Esophagus muscularis mucosa (tissue), 4 donors: ENCODE data around the gene TIGD7. TPM values are rescaled to one million over a fixed set of nuclear protein-coding genes. Genes with fewer than 3 reads are reported as not detected.

ENCODE experiments used
- DNase-seq: peaks from one replicate; pipeline ENCODE4 v3.0.0-alpha.2; 2017; ENCODE audit errors: extremely low spot score
- H3K27ac ChIP-seq, 4 donors: fragments of 200-600 bp; sonication (generic); replicated peaks in 1 of 4; 1 replicate in 3 of 4; 2 replicates in 1 of 4; pipeline ENCODE4 v1.5.1; 2016 to 2019; ENCODE audit warnings: mild to moderate bottlenecking in 1 of 4
- H3K27me3 ChIP-seq, 4 donors: fragments of 200-600 bp; sonication (generic); one replicate each; pipeline versions ENCODE4 v1.5.1 to v1.6.0; 2016 to 2019
- H3K36me3 ChIP-seq, 4 donors: fragments of 200-600 bp; sonication (generic); one replicate each; pipeline ENCODE4 v1.5.1; 2016 to 2019
- H3K4me1 ChIP-seq, 4 donors: fragments of 200-600 bp; sonication (generic); one replicate each; pipeline ENCODE4 v1.5.1; 2016 to 2019
- H3K4me3 ChIP-seq, 4 donors: fragments of 200-600 bp; sonication (generic); 1 replicate in 2 of 4; 2 replicates in 2 of 4; pipeline ENCODE4 v1.5.1; 2016 to 2019; ENCODE audit warnings: mild to moderate bottlenecking in 4 of 4, moderate library complexity in 1 of 4
- H3K9me3 ChIP-seq, 4 donors: fragments of 200-600 bp; sonication (generic); 1 replicate in 3 of 4; 2 replicates in 1 of 4; pipeline ENCODE4 v1.5.1; 2016 to 2019
- CTCF ChIP-seq, 3 experiments: fragments of 200-600 bp in 2 of 3; fragments of 450-650 bp in 1 of 3; sonication (generic) in 2 of 3; IDR thresholded peaks; one replicate each; pipeline ENCODE4 v1.5.1; 2017 to 2019; ENCODE audit warnings: antibody characterized with exemption in 3 of 3, mild to moderate bottlenecking in 2 of 3, moderate library complexity in 1 of 3
- EP300 ChIP-seq: sonication (generic); formaldehyde crosslinking; IDR thresholded peaks from one replicate; pipeline ENCODE4 v1.6.1; 2017; ENCODE audit warnings: antibody characterized with exemption
- POLR2A ChIP-seq: fragments of 450-650 bp; IDR thresholded peaks from one replicate; pipeline ENCODE4 v1.6.1; 2017; ENCODE audit warnings: antibody characterized with exemption, moderate library complexity, mild to moderate bottlenecking, low read depth
- POLR2AphosphoS5 ChIP-seq, 2 donors: sonication (generic); formaldehyde crosslinking; IDR thresholded peaks; one replicate each; pipeline ENCODE4 v1.6.1; 2017; ENCODE audit warnings: antibody characterized with exemption in 2 of 2
- WGBS: methylation state at CpG from one replicate; pipeline ENCODE4 v1.1.5; 2018; 5-methylcytosine and 5-hydroxymethylcytosine counted together
- intact Hi-C: fragments of 100-400 bp; cut with DNase I; formaldehyde crosslinking; loops from one replicate; pipeline ENCODE4 v1.15.1; 2023
- total RNA-seq, 4 donors: library from RNA; depleted of rRNA; stranded (reverse); fragments of >200 nt; gene quantifications; one replicate each; pipeline versions ENCODE4 v1.1.0 to v1.2.1, GENCODE V29; 2016

Gene TIGD7
- total RNA-seq, 4 donors from 2014 or later = 4.6 to 8.3 (median 7.6) TPM

- Histone ChIP-seq H3K4me3 (no peak overlapping the region), H3K27me3 (no peaks in the 10 kb centered on the region), H3K9me3 (no peaks in the 10 kb centered on the region), H3K27ac (no peak overlapping the region), H3K36me3 (no peaks in the 10 kb centered on the region), H3K4me1 (no peaks in the 10 kb centered on the region)
- intact Hi-C loops = no loop called here
- TF ChIP-seq EP300 = no peak
- no peak for TF ChIP-seq POLR2AphosphoS5 (IDR thresholded peaks at IDR 0.05)
- no peak for TF ChIP-seq CTCF (IDR thresholded peaks at IDR 0.05)
- TF ChIP-seq POLR2A = no peak
- WGBS = 58% methylated on average over 2 of the region's 2 CpGs
- no peak for DNase-seq
Observed at GRCh38 chr16:3346041-3346440, 40.8 kb upstream of the TIGD7 start.

GRCh38 chr16:3328643-3329042 is 23.4 kb upstream of the TIGD7 start:
- no peaks in the 10 kb centered on the region for H3K27me3 ChIP-seq
- intact Hi-C loops = no loop called here
- no peaks in the 10 kb centered on the region for H3K36me3 ChIP-seq
- no peaks in the 10 kb centered on the region for H3K4me1 ChIP-seq
- WGBS = 47% methylated on average over 2 of the region's 2 CpGs
- H3K27ac ChIP-seq = no peak overlapping the region
- H3K9me3 ChIP-seq = peaks cover 0 to 28% (median 18%) of the 10 kb centered on the region in 4 donors
- no peak overlapping the region for H3K4me3 ChIP-seq
- no peak for DNase-seq
- TF ChIP-seq POLR2AphosphoS5 (IDR thresholded peaks at IDR 0.05) (no peak), EP300 (no peak), POLR2A (no peak), CTCF (IDR thresholded peaks at IDR 0.05) (no peak)

DNA sequence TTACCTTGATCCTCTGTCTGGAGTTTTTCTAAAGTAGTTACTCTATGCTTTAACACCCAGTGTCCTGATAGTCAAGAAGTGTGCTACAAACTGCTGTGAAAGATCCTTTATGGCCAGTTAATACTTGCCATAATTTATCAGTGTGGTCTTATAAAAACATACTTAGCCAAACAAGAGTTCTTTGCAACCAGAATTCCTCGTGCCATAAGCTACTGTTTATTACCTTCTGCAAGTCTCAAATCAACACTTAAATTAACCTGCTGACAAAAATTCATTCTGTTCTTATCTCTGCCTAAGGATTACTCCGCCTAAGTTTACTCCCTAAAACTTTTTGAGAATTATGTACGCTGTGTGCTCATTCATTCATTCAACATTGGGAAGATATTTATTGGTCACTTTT is 22.9 kb upstream of the TIGD7 start:
- Histone ChIP-seq H3K4me3 (no peak overlapping the region), H3K27me3 (no peaks in the 10 kb centered on the region), H3K9me3 (peaks cover 0 to 30% (median 22%) of the 10 kb centered on the region in 4 donors), H3K27ac (no peak overlapping the region), H3K36me3 (no peaks in the 10 kb centered on the region), H3K4me1 (no peaks in the 10 kb centered on the region)
- no peak for TF ChIP-seq EP300
- TF ChIP-seq POLR2A = no peak
- no peak for TF ChIP-seq CTCF (IDR thresholded peaks at IDR 0.05)
- no peak for TF ChIP-seq POLR2AphosphoS5 (IDR thresholded peaks at IDR 0.05)
- intact Hi-C loops = no loop called here
- no peak for DNase-seq
- WGBS = 39% methylated on average over 3 of the region's 3 CpGs

- Histone ChIP-seq H3K36me3 (no peaks in the 10 kb centered on the region), H3K27ac (no peak overlapping the region), H3K4me1 (no peaks in the 10 kb centered on the region), H3K4me3 (no peak overlapping the region), H3K9me3 (peaks cover 0 to 36% (median 25%) of the 10 kb centered on the region in 4 donors), H3K27me3 (no peaks in the 10 kb centered on the region)
- DNase-seq = no peak
- WGBS = 74% methylated on average over 4 of the region's 4 CpGs
- TF ChIP-seq EP300 (no peak), POLR2AphosphoS5 (IDR thresholded peaks at IDR 0.05) (no peak)
- intact Hi-C loops = no loop called here
Observed at GRCh38 chr16:3327514-3327913, 22.3 kb upstream of the TIGD7 start.

- intact Hi-C loops = no loop called here
- no peaks in the 10 kb centered on the region for H3K27me3 ChIP-seq
- 71% methylated on average over 2 of the region's 2 CpGs for WGBS
Observed at GRCh38 chr16:3321816-3322215, 16.6 kb upstream of the TIGD7 start.

More at GRCh38 chr16:3321816-3322215, 16.6 kb upstream of the TIGD7 start:
- Histone ChIP-seq H3K4me1 (no peaks in the 10 kb centered on the region), H3K9me3 (peaks cover 16 to 93% (median 75%) of the 10 kb centered on the region in 4 donors), H3K27ac (no peak overlapping the region), H3K36me3 (peaks cover 15 to 24% (median 18%) of the 10 kb centered on the region in 4 donors), H3K4me3 (no peak overlapping the region)
- no peak for TF ChIP-seq EP300
- no peak for TF ChIP-seq POLR2AphosphoS5 (IDR thresholded peaks at IDR 0.05)
- no peak for TF ChIP-seq POLR2A
- no peak for TF ChIP-seq CTCF (IDR thresholded peaks at IDR 0.05)
- DNase-seq = no peak
